Measurements from ENCODE around the gene FRMD3. TPM values are rescaled to one million over a fixed set of nuclear protein-coding genes. Genes with fewer than 3 reads are reported as not detected.

Gene FRMD3
- total RNA-seq, 1 donor from 2014 or later = 2.9 TPM

Other genes starting within 250 kb of the FRMD3 start
- gene IDNK, start 84.7 kb upstream of the FRMD3 start, total RNA-seq = 3.2 and 3.4 TPM in 2 replicates
- 76.1 and 84.2 TPM in 2 replicates for gene UBQLN1, start 169.6 kb upstream of the FRMD3 start, total RNA-seq